GM18867 (cell line): ENCODE data around the gene SECTM1.

Experiments used
- ATAC-seq: cut with Tn5 transposase; IDR thresholded peaks from one replicate; pipeline ENCODE4 v1.9.1; 2021; ENCODE audit warnings: mild to moderate bottlenecking, moderate library complexity; ENCODE audit not compliant: unreplicated experiment

Gene SECTM1

GRCh38 chr17:82301916-82302567 lies 31.5 kb downstream of the SECTM1 start:
- ATAC-seq: no peak

GRCh38 chr17:82301300-82301915 lies 32.2 kb downstream of the SECTM1 start:
- no peak for ATAC-seq

GRCh38 chr17:82300707-82301270 lies 32.8 kb downstream of the SECTM1 start:
- ATAC-seq: no peak

GRCh38 chr17:82300228-82300627 lies 33.3 kb downstream of the SECTM1 start:
- no peak for ATAC-seq

- ATAC-seq: no peak
Measured at GRCh38 chr17:82299452-82299851, 34.1 kb downstream of the SECTM1 start.

GRCh38 chr17:82298538-82299421 lies 34.8 kb downstream of the SECTM1 start:
- ATAC-seq: no peak

GRCh38 chr17:82297714-82298537 lies 35.6 kb downstream of the SECTM1 start:
- peak; percentile 63 for ATAC-seq

GRCh38 chr17:82297280-82297713 lies 36.3 kb downstream of the SECTM1 start:
- ATAC-seq: peak; percentile 28

- no peak for ATAC-seq
Measured at GRCh38 chr17:82296511-82297279, 36.9 kb downstream of the SECTM1 start.

- no peak for ATAC-seq
Measured at GRCh38 chr17:82295472-82295814, 38.1 kb downstream of the SECTM1 start.

GRCh38 chr17:82294064-82294773 lies 39.3 kb downstream of the SECTM1 start:
- no peak for ATAC-seq

GRCh38 chr17:82292251-82293154 lies 41.1 kb downstream of the SECTM1 start:
- ATAC-seq: peak; percentile 95

GRCh38 chr17:82291582-82292250 lies 41.9 kb downstream of the SECTM1 start:
- no peak for ATAC-seq

GRCh38 chr17:82287868-82288801 lies 45.4 kb downstream of the SECTM1 start:
- no peak for ATAC-seq

GRCh38 chr17:82287013-82287867 lies 46.3 kb downstream of the SECTM1 start:
- ATAC-seq: no peak

- ATAC-seq: no peak
Measured at GRCh38 chr17:82285141-82285540, 48.4 kb downstream of the SECTM1 start.
